GM12875 (cell line): Measurements from ENCODE around the gene FAM43B.

Experiments used
- H3K4me3 ChIP-seq: one replicate; pipeline ENCODE4 v1.5.1; 2011; ENCODE audit warnings: low read depth, low read length, control low read depth
- CTCF ChIP-seq: IDR thresholded peaks from 2 replicates; pipeline ENCODE4 v1.5.1; 2011; ENCODE audit warnings: low read depth, mild to moderate bottlenecking, control low read depth, inconsistent platforms, low read length, moderate library complexity, borderline replicate concordance; ENCODE audit not compliant: insufficient read depth

The FAM43B gene

GRCh38 chr1:20534659-20535417, 17.5 kb upstream of the FAM43B start:
- no peak for TF ChIP-seq CTCF
- no peak overlapping the region for H3K4me3 ChIP-seq

- TF ChIP-seq CTCF: no peak
- no peak overlapping the region for H3K4me3 ChIP-seq
Measured at GRCh38 chr1:20538227-20538626, 14.1 kb upstream of the FAM43B start.

- TF ChIP-seq CTCF: no peak
- no peak overlapping the region for H3K4me3 ChIP-seq
Measured at GRCh38 chr1:20538760-20539551, 13.4 kb upstream of the FAM43B start.

GRCh38 chr1:20540281-20540680, 12.1 kb upstream of the FAM43B start:
- TF ChIP-seq CTCF: no peak
- no peak overlapping the region for H3K4me3 ChIP-seq

- H3K4me3 ChIP-seq: no peak overlapping the region
- TF ChIP-seq CTCF: no peak
Measured at GRCh38 chr1:20546637-20547036, 5.7 kb upstream of the FAM43B start.

- TF ChIP-seq CTCF: no peak
- H3K4me3 ChIP-seq: no peak overlapping the region
Measured at GRCh38 chr1:20551161-20551560, 1.2 kb upstream of the FAM43B start.
